Body of pancreas (tissue), 4 donors: Measurements from ENCODE around the gene ADGRF3. TPM values are rescaled to one million over a fixed set of nuclear protein-coding genes. Genes with fewer than 3 reads are reported as not detected.
A peak's percentile ranks its signal among the peaks of the same experiment; 100 is the strongest.

Source experiments
- ATAC-seq: fragments of 150-250 bp; one replicate; pipeline ENCODE4 v1.9.1; 2016
- DNase-seq, 4 donors: peaks; one replicate each; pipeline ENCODE4 v3.0.0-alpha.2; 2019
- H3K27ac ChIP-seq, 4 donors: fragments of 200-600 bp; sonication (generic); 1 replicate in 3 of 4; 2 replicates in 1 of 4; pipeline versions ENCODE4 v1.5.1 to v1.6.1; 2016 to 2019; ENCODE audit warnings: mild to moderate bottlenecking in 1 of 4, mixed read lengths in 1 of 4, moderate library complexity in 1 of 4
- H3K27me3 ChIP-seq, 2 donors: fragments of 200-600 bp; sonication (generic); one replicate each; pipeline ENCODE4 v1.6.0; 2016; ENCODE audit warnings: mild to moderate bottlenecking in 1 of 2
- H3K36me3 ChIP-seq, 2 donors: fragments of 200-600 bp; sonication (generic); replicated peaks in 1 of 2; 2 replicates each; pipeline ENCODE4 v1.5.1; 2016; ENCODE audit warnings: low read depth in 2 of 2; ENCODE audit not compliant: insufficient read depth in 1 of 2
- H3K4me1 ChIP-seq: fragments of 200-600 bp; sonication (generic); one replicate; pipeline ENCODE4 v1.6.0; 2016
- H3K4me3 ChIP-seq, 2 donors: fragments of 200-600 bp; sonication (generic); 1 replicate in 1 of 2; 2 replicates in 1 of 2; pipeline ENCODE4 v1.5.1; 2016 to 2019
- H3K9me3 ChIP-seq, 3 donors: fragments of 200-600 bp; sonication (generic); 1 replicate in 2 of 3; 2 replicates in 1 of 3; pipeline ENCODE4 v1.5.1; 2016
- CTCF ChIP-seq, 7 experiments: fragments of 450-650 bp in 4 of 7; fragments of 200-600 bp in 3 of 7; sonication (generic) in 3 of 7; IDR thresholded peaks; one replicate each; pipeline ENCODE4 v1.5.1; 2016 to 2019; ENCODE audit warnings: antibody characterized with exemption in 7 of 7
- POLR2A ChIP-seq, 3 donors: fragments of 450-650 bp; IDR thresholded peaks; one replicate each; pipeline ENCODE4 v1.6.1; 2016; ENCODE audit warnings: antibody characterized with exemption in 3 of 3, mild to moderate bottlenecking in 2 of 3
- WGBS, 2 donors: methylation state at CpG; one replicate each; pipeline ENCODE4 v1.1.5; 2017; 5-methylcytosine and 5-hydroxymethylcytosine counted together
- intact Hi-C: fragments of 100-400 bp; cut with DNase I; formaldehyde crosslinking; loops from one replicate; pipeline ENCODE4 v1.15.1; 2023
- total RNA-seq, 2 donors: library from RNA; depleted of rRNA; stranded (reverse); fragments of >200 nt; gene quantifications; one replicate each; pipeline ENCODE4 v1.1.0, GENCODE V29; 2016

The ADGRF3 gene
- not detected for total RNA-seq

GRCh38 chr2:26346454-26347053 lies at the start of gene ADGRF3:
ADGRF3 (minus strand) TSS chr2:26346789; CDS start chr2:26346234, 555 bp downstream.
- Histone ChIP-seq H3K4me3 (peak within 1 kb of the TSS; percentile 67 to 94), H3K36me3 (no peaks in the 10 kb centered on the region), H3K9me3 (no peaks in the 10 kb centered on the region), H3K27ac (peak within 1 kb of the TSS; percentile 89 to 96 (median 93)), H3K27me3 (no peaks in the 10 kb centered on the region), H3K4me1 (peaks cover 29% of the 10 kb centered on the region)
- TF ChIP-seq CTCF (IDR thresholded peaks at IDR 0.05) = no peak
- no peak for TF ChIP-seq POLR2A (IDR thresholded peaks at IDR 0.05)
- intact Hi-C loops = no loop called here
- ATAC-seq (no peak), DNase-seq (peak; percentile 49 to 72 (median 66))
- WGBS, 2 donors = 0 to 1% methylated on average over 23 to 28 of the region's 28 CpGs

GRCh38 chr2:26395394-26395793 lies 48.8 kb upstream of the ADGRF3 start:
- H3K4me1 ChIP-seq = no peaks in the 10 kb centered on the region
- intact Hi-C loops = no loop called here
- no peak overlapping the region for H3K27ac ChIP-seq
- H3K36me3 ChIP-seq = no peaks in the 10 kb centered on the region
- WGBS, 2 donors = 59 to 83% methylated on average over 4 of the region's 4 CpGs
- ATAC-seq (no peak), DNase-seq (no peak)
- H3K9me3 ChIP-seq = no peaks in the 10 kb centered on the region
- TF ChIP-seq POLR2A (IDR thresholded peaks at IDR 0.05) (no peak), CTCF (IDR thresholded peaks at IDR 0.05) (no peak)
- H3K4me3 ChIP-seq = no peak overlapping the region
- H3K27me3 ChIP-seq = no peaks in the 10 kb centered on the region

- Histone ChIP-seq H3K9me3 (no peaks in the 10 kb centered on the region), H3K27ac (no peak overlapping the region), H3K4me3 (no peak overlapping the region), H3K4me1 (no peaks in the 10 kb centered on the region), H3K27me3 (no peaks in the 10 kb centered on the region), H3K36me3 (no peaks in the 10 kb centered on the region)
- ATAC-seq = no peak
- intact Hi-C loops = no loop called here
- WGBS, 2 donors = 66 to 71% methylated on average over 4 of the region's 4 CpGs
- TF ChIP-seq CTCF (IDR thresholded peaks at IDR 0.05) (no peak), POLR2A (IDR thresholded peaks at IDR 0.05) (no peak)
- DNase-seq = no peak
Observed at GRCh38 chr2:26394694-26395093, 48.1 kb upstream of the ADGRF3 start.

- H3K9me3 ChIP-seq = no peaks in the 10 kb centered on the region
- H3K27ac ChIP-seq = no peak overlapping the region
- ATAC-seq (no peak), DNase-seq (no peak)
- H3K27me3 ChIP-seq = no peaks in the 10 kb centered on the region
- no peak overlapping the region for H3K4me3 ChIP-seq
- intact Hi-C loops = no loop called here
- WGBS, 2 donors = 90 to 95% methylated on average over 4 of the region's 4 CpGs
- TF ChIP-seq CTCF (IDR thresholded peaks at IDR 0.05) (no peak), POLR2A (IDR thresholded peaks at IDR 0.05) (no peak)
- H3K36me3 ChIP-seq = peaks cover 0 to 7% of the 10 kb centered on the region in 2 donors
- no peaks in the 10 kb centered on the region for H3K4me1 ChIP-seq
Observed at GRCh38 chr2:26387189-26387588, 40.6 kb upstream of the ADGRF3 start.

- no peak overlapping the region for H3K4me3 ChIP-seq
- H3K4me1 ChIP-seq = no peaks in the 10 kb centered on the region
- no peaks in the 10 kb centered on the region for H3K27me3 ChIP-seq
- TF ChIP-seq CTCF (IDR thresholded peaks at IDR 0.05) (no peak), POLR2A (IDR thresholded peaks at IDR 0.05) (no peak)
- intact Hi-C loops = no loop called here
- DNase-seq (no peak), ATAC-seq (no peak)
- no peaks in the 10 kb centered on the region for H3K9me3 ChIP-seq
- H3K36me3 ChIP-seq = peaks cover 0 to 7% of the 10 kb centered on the region in 2 donors
- no peak overlapping the region for H3K27ac ChIP-seq
Observed at GRCh38 chr2:26384597-26384996, 38.0 kb upstream of the ADGRF3 start.
